Activated CD8-positive, alpha-beta memory T cell treated with anti-CD3 and anti-CD28 coated beads, Interleukin-2, amount 50 U/mL, for 24 hours (primary cell): ENCODE data around the gene TRIM15.

Source experiments
- DNase-seq: peaks from one replicate; pipeline ENCODE4 v3.0.0-alpha.2; 2020; ENCODE audit errors: extremely low read depth

TRIM15 gene

GRCh38 chr6:30145818-30146217, 17.5 kb upstream of the TRIM15 start:
- no peak for DNase-seq

GRCh38 chr6:30147096-30147495, 16.2 kb upstream of the TRIM15 start:
- DNase-seq: no peak

- no peak for DNase-seq
These were observed 14.1 kb upstream of the TRIM15 start for GRCh38 chr6:30149234-30149633.

- no peak for DNase-seq
These were observed 13.3 kb upstream of the TRIM15 start for GRCh38 chr6:30149858-30150550.

- DNase-seq: no peak
These were observed 12.5 kb upstream of the TRIM15 start for GRCh38 chr6:30150671-30151395.

- no peak for DNase-seq
These were observed 11.8 kb upstream of the TRIM15 start for GRCh38 chr6:30151580-30151979.

- DNase-seq: no peak
These were observed 11.2 kb upstream of the TRIM15 start for GRCh38 chr6:30152016-30152673.

- DNase-seq: no peak
These were observed 10.3 kb upstream of the TRIM15 start for GRCh38 chr6:30152910-30153610.

- DNase-seq: no peak
These were observed 9.3 kb upstream of the TRIM15 start for GRCh38 chr6:30154061-30154460.

- no peak for DNase-seq
These were observed 8.4 kb upstream of the TRIM15 start for GRCh38 chr6:30154709-30155519.

GRCh38 chr6:30155520-30156261, 7.7 kb upstream of the TRIM15 start:
- DNase-seq: no peak

- no peak for DNase-seq
These were observed 7.1 kb upstream of the TRIM15 start for GRCh38 chr6:30156262-30156599.

- DNase-seq: no peak
These were observed 6.6 kb upstream of the TRIM15 start for GRCh38 chr6:30156774-30157173.

- DNase-seq: no peak
These were observed 5.8 kb upstream of the TRIM15 start for GRCh38 chr6:30157581-30157980.

GRCh38 chr6:30157999-30158398, 5.3 kb upstream of the TRIM15 start:
- no peak for DNase-seq

- no peak for DNase-seq
These were observed 4.8 kb upstream of the TRIM15 start for GRCh38 chr6:30158475-30159040.

GRCh38 chr6:30160008-30160784, 3.1 kb upstream of the TRIM15 start:
- DNase-seq: no peak

- DNase-seq: no peak
These were observed 2.4 kb upstream of the TRIM15 start, which contains the start of gene TRIM10 for GRCh38 chr6:30160785-30161531. Gene TRIM10 (minus strand): TSS chr6:30161211. CDS start chr6:30160858, 353 bp downstream.
